ENCODE results near the gene SCO2. TPM values are rescaled to one million over a fixed set of nuclear protein-coding genes. Genes with fewer than 3 reads are reported as not detected.

SCO2 gene
- total RNA-seq, 1 experiment from 2014 or later: 3.0 TPM

GRCh38 chr22:50522806-50523438, 2.5 kb downstream of the SCO2 start:
- intact Hi-C loops (cut with micrococcal nuclease; ENCODE audit: unreplicated experiment): no loop called here
- Histone ChIP-seq H3K27ac (no peak overlapping the region), H3K9me2 (ENCODE audit: insufficient read depth) (no peaks in the 10 kb centered on the region), H3K36me3 (ENCODE audit: low read depth) (peaks cover 22% of the 10 kb centered on the region), H3K27me3 (ENCODE audit: insufficient read depth, low read depth) (no peaks in the 10 kb centered on the region), H3K4me3 (no peak overlapping the region), H3K4me2 (no peak overlapping the region), H4K20me1 (ENCODE audit: insufficient read depth) (peaks cover 24% of the 10 kb centered on the region), H3K4me1 (replicated peaks; ENCODE audit: insufficient read depth) (peaks cover 22% of the 10 kb centered on the region), H2AFZ (no peak overlapping the region), H3K9me3 (ENCODE audit: insufficient read depth, low read depth) (no peaks in the 10 kb centered on the region), H3K79me2 (ENCODE audit: low read depth) (peaks cover 23% of the 10 kb centered on the region), H3F3A (ENCODE audit: insufficient read depth, low read depth) (peaks cover 40% of the 10 kb centered on the region)
- TF ChIP-seq EZH2 (IDR thresholded peaks at IDR 0.05; ENCODE audit: low read depth): no peak
- TF ChIP-seq, protein P1, sequence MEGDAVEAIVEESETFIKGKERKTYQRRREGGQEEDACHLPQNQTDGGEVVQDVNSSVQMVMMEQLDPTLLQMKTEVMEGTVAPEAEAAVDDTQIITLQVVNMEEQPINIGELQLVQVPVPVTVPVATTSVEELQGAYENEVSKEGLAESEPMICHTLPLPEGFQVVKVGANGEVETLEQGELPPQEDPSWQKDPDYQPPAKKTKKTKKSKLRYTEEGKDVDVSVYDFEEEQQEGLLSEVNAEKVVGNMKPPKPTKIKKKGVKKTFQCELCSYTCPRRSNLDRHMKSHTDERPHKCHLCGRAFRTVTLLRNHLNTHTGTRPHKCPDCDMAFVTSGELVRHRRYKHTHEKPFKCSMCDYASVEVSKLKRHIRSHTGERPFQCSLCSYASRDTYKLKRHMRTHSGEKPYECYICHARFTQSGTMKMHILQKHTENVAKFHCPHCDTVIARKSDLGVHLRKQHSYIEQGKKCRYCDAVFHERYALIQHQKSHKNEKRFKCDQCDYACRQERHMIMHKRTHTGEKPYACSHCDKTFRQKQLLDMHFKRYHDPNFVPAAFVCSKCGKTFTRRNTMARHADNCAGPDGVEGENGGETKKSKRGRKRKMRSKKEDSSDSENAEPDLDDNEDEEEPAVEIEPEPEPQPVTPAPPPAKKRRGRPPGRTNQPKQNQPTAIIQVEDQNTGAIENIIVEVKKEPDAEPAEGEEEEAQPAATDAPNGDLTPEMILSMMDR (conservative IDR thresholded peaks at IDR 0.05): no peak
- BruUV-seq (replicated peaks): no TSS peak
- no peak for DNase-seq
- CTCF ChIA-PET: no interaction called here
- POLR2A ChIA-PET (ENCODE audit: unreplicated experiment): no interaction called here

- TF ChIP-seq, protein P1 (conservative IDR thresholded peaks at IDR 0.05): no peak
- TF ChIP-seq EZH2 (IDR thresholded peaks at IDR 0.05; ENCODE audit: low read depth): no peak
- ChIA-PET POLR2A (ENCODE audit: unreplicated experiment) (no interaction called here), CTCF (no interaction called here)
- Histone ChIP-seq H4K20me1 (ENCODE audit: insufficient read depth) (peaks cover 24% of the 10 kb centered on the region), H3K4me1 (replicated peaks; ENCODE audit: insufficient read depth) (peaks cover 16% of the 10 kb centered on the region), H3K27ac (no peak overlapping the region), H3K27me3 (ENCODE audit: insufficient read depth, low read depth) (no peaks in the 10 kb centered on the region), H3K36me3 (ENCODE audit: low read depth) (peaks cover 26% of the 10 kb centered on the region), H3K4me2 (no peak overlapping the region), H3K9me3 (ENCODE audit: insufficient read depth, low read depth) (no peaks in the 10 kb centered on the region), H3K9me2 (ENCODE audit: insufficient read depth) (no peaks in the 10 kb centered on the region), H3K4me3 (no peak overlapping the region), H3K79me2 (ENCODE audit: low read depth) (peaks cover 23% of the 10 kb centered on the region), H2AFZ (no peak overlapping the region), H3F3A (ENCODE audit: insufficient read depth, low read depth) (peaks cover 33% of the 10 kb centered on the region)
- no peak for DNase-seq
- intact Hi-C loops (cut with micrococcal nuclease; ENCODE audit: unreplicated experiment): no loop called here
- BruUV-seq (replicated peaks): no TSS peak
Measured at GRCh38 chr22:50522208-50522805, 3.1 kb downstream of the SCO2 start.

- intact Hi-C loops (cut with micrococcal nuclease; ENCODE audit: unreplicated experiment): no loop called here
- no peaks in the 10 kb centered on the region for H3K9me2 ChIP-seq (ENCODE audit: insufficient read depth)
- BruUV-seq (replicated peaks): no TSS peak
- no peaks in the 10 kb centered on the region for H3K27me3 ChIP-seq (ENCODE audit: insufficient read depth, low read depth)
- H3F3A ChIP-seq (ENCODE audit: insufficient read depth, low read depth): peaks cover 30% of the 10 kb centered on the region
- H4K20me1 ChIP-seq (ENCODE audit: insufficient read depth): peaks cover 24% of the 10 kb centered on the region
- H3K27ac ChIP-seq: no peak overlapping the region
- peaks cover 23% of the 10 kb centered on the region for H3K79me2 ChIP-seq (ENCODE audit: low read depth)
- H3K9me3 ChIP-seq (ENCODE audit: insufficient read depth, low read depth): no peaks in the 10 kb centered on the region
- peaks cover 12% of the 10 kb centered on the region for H3K4me1 ChIP-seq (replicated peaks; ENCODE audit: insufficient read depth)
- no peak overlapping the region for H3K4me2 ChIP-seq
- peaks cover 26% of the 10 kb centered on the region for H3K36me3 ChIP-seq (ENCODE audit: low read depth)
- POLR2A ChIA-PET (ENCODE audit: unreplicated experiment): no interaction called here
- CTCF ChIA-PET: interaction anchor here (0.5 kb wide), 1 partner anchor 23 kb away, joined by 14 read pairs; no protein-coding TSS in a partner anchor
- H2AFZ ChIP-seq: no peak overlapping the region
- DNase-seq: no peak
- no peak for TF ChIP-seq EZH2 (IDR thresholded peaks at IDR 0.05; ENCODE audit: low read depth)
- TF ChIP-seq, protein P1 (conservative IDR thresholded peaks at IDR 0.05): no peak
- no peak overlapping the region for H3K4me3 ChIP-seq
Measured at GRCh38 chr22:50521710-50522109, 3.7 kb downstream of the SCO2 start.
